ENCODE data around the gene TTC9C. TPM values are rescaled to one million over a fixed set of nuclear protein-coding genes. Genes with fewer than 3 reads are reported as not detected.
A peak's percentile ranks its signal among the peaks of the same experiment; 100 is the strongest.
"Not testable (repeated sequence)": the region's sequence is repeated elsewhere in the genome, so short reads cannot be mapped to it uniquely, and the experiment has no call there.

The TTC9C gene
- total RNA-seq, 2 donors from 2014 or later: 25.1 to 25.5 TPM

- Histone ChIP-seq H3K4me3 (peak within 1 kb of the TSS; percentile 79 to 90), H3K9me3 (no peaks in the 10 kb centered on the region), H3K27me3 (replicated peaks; ENCODE audit: insufficient read depth) (no peaks in the 10 kb centered on the region), H3K27ac (peak within 1 kb of the TSS; percentile 89 to 97), H3K36me3 (peaks cover 0 to 5% of the 10 kb centered on the region in 2 donors), H3K4me1 (replicated peaks) (peaks cover 9% of the 10 kb centered on the region)
- intact Hi-C loops (cut with DNase I): loop anchor here (5.0 kb wide), 1 partner anchor 35 kb away; the partner anchor contains the start of gene POLR2G
- peak; percentile 97 for DNase-seq (ENCODE audit: low spot score)
- peak in 2 of 4 experiments; percentile 28 to 40 for TF ChIP-seq CTCF (IDR thresholded peaks at IDR 0.05)
- peak; percentile 93 for TF ChIP-seq POLR2A (IDR thresholded peaks at IDR 0.05)
- peak; percentile 95 for TF ChIP-seq POLR2AphosphoS5 (IDR thresholded peaks at IDR 0.05)
- under 1% methylated on average over 70 of the region's 72 CpGs for WGBS
Observed at GRCh38 chr11:62727165-62727871, 968 bp upstream of the TTC9C start, which contains the start of gene HNRNPUL2. Gene HNRNPUL2, minus strand, starts transcription at chr11:62727457. Its CDS starts 301 bp downstream, at chr11:62727156.

- DNase-seq (ENCODE audit: low spot score): peak; percentile 88
- H3K4me3 ChIP-seq: peak overlapping the region; percentile 79 to 90
- peak overlapping the region; percentile 89 to 97 for H3K27ac ChIP-seq
- peaks cover 9% of the 10 kb centered on the region for H3K4me1 ChIP-seq (replicated peaks)
- intact Hi-C loops (cut with DNase I): loop anchor here (5.0 kb wide), 1 partner anchor 34 kb away; the partner anchor contains the start of gene POLR2G
- H3K36me3 ChIP-seq: no peaks in the 10 kb centered on the region
- no peaks in the 10 kb centered on the region for H3K27me3 ChIP-seq (replicated peaks; ENCODE audit: insufficient read depth)
- under 1% methylated on average over 20 of the region's 20 CpGs for WGBS
- no peaks in the 10 kb centered on the region for H3K9me3 ChIP-seq
- TF ChIP-seq CTCF (IDR thresholded peaks at IDR 0.05) (no peak), POLR2A (IDR thresholded peaks at IDR 0.05) (no peak), POLR2AphosphoS5 (IDR thresholded peaks at IDR 0.05) (no peak)
Observed at GRCh38 chr11:62727872-62728170, 465 bp upstream of the TTC9C start.

- H3K36me3 ChIP-seq; H3K27me3 ChIP-seq (replicated peaks; ENCODE audit: insufficient read depth); H3K9me3 ChIP-seq; H3K4me1 ChIP-seq (replicated peaks); H3K27ac ChIP-seq; intact Hi-C loops (cut with DNase I); DNase-seq (ENCODE audit: low spot score): not testable (repeated sequence)
- peak overlapping the region; percentile 5 to 79 for H3K4me3 ChIP-seq
- WGBS: 71% methylated on average over 14 of the region's 14 CpGs
Observed at GRCh38 chr11:62730076-62730475, 1.8 kb downstream of the TTC9C start.

GRCh38 chr11:62732830-62733229 lies 4.5 kb downstream of the TTC9C start:
- no peaks in the 10 kb centered on the region for H3K36me3 ChIP-seq
- H3K4me3 ChIP-seq: no peak overlapping the region
- H3K27ac ChIP-seq: no peak overlapping the region
- intact Hi-C loops (cut with DNase I): no loop called here
- H3K4me1 ChIP-seq (replicated peaks): peaks cover 9% of the 10 kb centered on the region
- 68% methylated on average over 2 of the region's 2 CpGs for WGBS
- H3K27me3 ChIP-seq (replicated peaks; ENCODE audit: insufficient read depth): no peaks in the 10 kb centered on the region
- TF ChIP-seq POLR2A (IDR thresholded peaks at IDR 0.05) (no peak), POLR2AphosphoS5 (IDR thresholded peaks at IDR 0.05) (no peak), CTCF (IDR thresholded peaks at IDR 0.05) (no peak)
- H3K9me3 ChIP-seq: no peaks in the 10 kb centered on the region
- DNase-seq (ENCODE audit: low spot score): no peak

GRCh38 chr11:62737196-62737595 lies 8.9 kb downstream of the TTC9C start:
- no peaks in the 10 kb centered on the region for H3K27me3 ChIP-seq (replicated peaks; ENCODE audit: insufficient read depth)
- intact Hi-C loops (cut with DNase I): no loop called here
- no peaks in the 10 kb centered on the region for H3K9me3 ChIP-seq
- TF ChIP-seq POLR2AphosphoS5 (IDR thresholded peaks at IDR 0.05) (no peak), POLR2A (IDR thresholded peaks at IDR 0.05) (no peak), CTCF (IDR thresholded peaks at IDR 0.05) (no peak)
- H3K36me3 ChIP-seq: peaks cover 0 to 3% of the 10 kb centered on the region in 2 donors
- DNase-seq (ENCODE audit: low spot score): no peak
- no peak overlapping the region for H3K4me3 ChIP-seq
- no peak overlapping the region for H3K27ac ChIP-seq
- no peaks in the 10 kb centered on the region for H3K4me1 ChIP-seq (replicated peaks)

All from prostate gland (tissue), 2 donors.